NCI-H2196 (cell line): ENCODE data around the gene SLC26A4.

Experiments
- DNase-seq: peaks from one replicate; lab custom pipeline; 2025; ENCODE audit not compliant: unreplicated experiment; lab: John Stamatoyannopoulos, UW

SLC26A4 gene

GRCh38 chr7:107694386-107694785 is 33.8 kb downstream of the SLC26A4 start:
- peak; percentile 10 for DNase-seq

DNA sequence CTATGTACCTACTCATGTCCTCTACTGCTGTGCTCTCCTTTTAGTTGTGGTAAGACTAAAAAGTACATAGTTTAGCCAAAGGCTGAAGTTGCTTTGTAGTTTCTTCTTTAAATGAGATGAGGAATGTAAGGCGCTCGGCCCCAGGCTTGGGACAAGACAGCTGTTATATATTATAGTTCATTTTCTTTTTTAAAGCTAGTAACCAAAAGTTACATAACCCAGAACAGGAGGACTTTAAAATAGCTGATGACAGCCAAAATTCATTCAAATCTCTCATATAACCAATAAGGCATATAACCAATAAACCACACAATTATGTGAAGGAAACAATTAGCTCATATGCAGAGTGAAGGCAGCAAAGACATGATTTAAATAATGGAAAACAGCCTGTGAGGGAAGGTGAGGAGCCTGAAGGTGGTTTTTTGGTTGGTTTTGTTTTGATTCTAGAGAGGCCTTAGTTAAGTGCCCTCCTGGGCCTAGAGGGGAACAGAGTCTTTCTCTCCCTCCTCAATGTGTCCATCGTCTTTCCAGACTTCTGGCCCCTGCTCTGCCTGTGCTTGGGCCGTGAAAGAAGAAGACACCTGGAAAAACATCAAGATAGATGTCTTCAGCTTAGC is 35.8 kb downstream of the SLC26A4 start:
- no peak for DNase-seq

- no peak for DNase-seq
These were observed 36.9 kb downstream of the SLC26A4 start for GRCh38 chr7:107697321-107698049.

- no peak for DNase-seq
These were observed 39.9 kb downstream of the SLC26A4 start for GRCh38 chr7:107700570-107700969.

DNA sequence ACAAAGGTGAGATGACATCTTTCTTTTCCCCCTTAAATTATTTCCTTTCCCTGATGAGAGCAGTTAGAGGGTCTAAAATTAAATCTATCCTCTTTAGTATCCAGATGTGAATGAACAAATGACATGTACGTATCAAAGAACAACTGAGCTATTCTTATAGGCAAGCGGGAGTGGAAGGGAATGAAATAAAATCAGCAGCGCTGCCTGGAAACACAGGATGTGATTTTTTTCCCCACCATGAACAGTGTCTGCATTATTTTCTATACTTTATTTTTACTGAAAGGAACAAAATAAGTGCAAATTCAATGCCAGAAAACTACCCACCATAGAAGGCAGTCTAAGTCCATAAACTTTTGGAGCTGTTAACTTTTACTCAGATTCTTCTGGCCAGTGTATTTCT is 40.6 kb downstream of the SLC26A4 start:
- DNase-seq: no peak

DNA sequence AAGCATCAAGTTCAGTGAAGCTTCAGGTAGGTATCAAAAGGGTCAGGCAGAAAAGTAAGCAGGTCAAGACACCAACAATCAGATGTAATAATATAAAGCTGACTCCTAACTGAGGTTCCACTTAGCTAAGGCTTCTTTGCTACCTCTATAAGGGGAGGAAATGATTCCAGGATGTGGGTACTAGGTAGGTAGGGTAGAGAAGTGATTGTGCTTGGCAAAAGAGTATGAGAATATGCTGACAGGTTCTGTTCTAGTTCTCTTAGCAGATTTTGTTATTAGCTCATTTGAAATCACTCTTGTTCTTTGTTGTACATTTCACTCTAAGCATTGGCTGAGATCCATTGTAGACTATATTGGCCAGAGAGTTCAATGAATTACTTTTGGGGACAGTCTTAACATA is 42.6 kb downstream of the SLC26A4 start:
- no peak for DNase-seq

GRCh38 chr7:107703872-107704271 is 43.2 kb downstream of the SLC26A4 start:
- no peak for DNase-seq

- no peak for DNase-seq
These were observed 48.3 kb downstream of the SLC26A4 start for GRCh38 chr7:107708956-107709355.

DNA sequence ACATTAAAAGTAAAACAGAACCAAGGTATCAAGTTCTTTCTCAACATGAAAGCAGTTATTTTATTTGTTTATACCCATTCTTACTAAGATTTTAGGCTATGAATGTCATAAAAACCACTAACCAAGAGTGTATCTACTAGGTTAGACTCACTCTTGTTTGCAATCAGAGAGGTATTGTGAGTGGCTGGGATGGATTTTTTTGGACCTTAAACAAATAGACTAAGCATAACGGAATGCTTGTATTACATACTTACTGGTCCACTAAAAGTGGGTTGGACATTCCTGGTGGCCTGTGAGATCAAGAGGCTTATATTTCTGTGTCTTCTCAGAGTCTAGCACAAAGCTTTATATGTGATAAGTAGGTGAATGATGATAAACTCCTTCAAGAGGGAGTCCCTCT is 50.7 kb downstream of the SLC26A4 start:
- DNase-seq: no peak

GRCh38 chr7:107712025-107712424 is 51.4 kb downstream of the SLC26A4 start:
- no peak for DNase-seq

GRCh38 chr7:107712896-107713295 is 52.3 kb downstream of the SLC26A4 start:
- DNase-seq: no peak

GRCh38 chr7:107715531-107715930 is 54.9 kb downstream of the SLC26A4 start:
- no peak for DNase-seq

DNA sequence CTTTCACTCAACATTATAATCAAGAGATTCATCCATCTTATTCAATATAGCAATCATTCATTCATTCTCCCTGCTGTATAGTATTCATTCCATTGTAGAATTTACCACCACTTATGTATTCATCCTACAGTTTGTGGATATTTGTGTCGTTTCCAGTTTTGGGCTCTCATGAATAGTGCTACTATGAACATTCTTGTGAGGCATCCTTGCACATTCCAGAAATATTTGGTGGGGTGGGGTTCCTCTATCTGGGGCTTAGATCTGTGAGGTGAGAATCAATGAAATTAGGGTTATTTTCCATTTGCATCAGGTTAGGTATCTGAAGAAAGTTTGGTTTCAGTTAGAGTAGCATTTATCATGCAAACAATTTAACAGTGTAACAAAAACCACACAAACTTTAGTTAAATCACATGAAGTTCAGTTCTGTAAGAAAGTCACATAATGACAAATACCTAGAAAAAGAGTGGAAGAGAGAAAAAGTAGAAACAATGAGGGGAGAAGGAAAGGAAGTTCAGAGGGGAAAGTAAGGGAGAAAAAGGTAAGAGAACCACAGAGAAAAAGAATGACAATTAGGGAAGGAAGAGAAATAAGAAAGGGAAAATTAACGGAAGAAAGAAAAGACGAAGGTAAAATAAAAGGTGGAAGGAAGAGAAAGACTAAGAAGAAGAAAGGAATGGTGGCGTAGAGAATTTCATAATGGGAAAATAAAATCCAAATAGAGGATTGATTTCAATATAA is 58.0 kb downstream of the SLC26A4 start:
- no peak for DNase-seq

- DNase-seq: no peak
These were observed 60.7 kb downstream of the SLC26A4 start for GRCh38 chr7:107721286-107721685.

DNA sequence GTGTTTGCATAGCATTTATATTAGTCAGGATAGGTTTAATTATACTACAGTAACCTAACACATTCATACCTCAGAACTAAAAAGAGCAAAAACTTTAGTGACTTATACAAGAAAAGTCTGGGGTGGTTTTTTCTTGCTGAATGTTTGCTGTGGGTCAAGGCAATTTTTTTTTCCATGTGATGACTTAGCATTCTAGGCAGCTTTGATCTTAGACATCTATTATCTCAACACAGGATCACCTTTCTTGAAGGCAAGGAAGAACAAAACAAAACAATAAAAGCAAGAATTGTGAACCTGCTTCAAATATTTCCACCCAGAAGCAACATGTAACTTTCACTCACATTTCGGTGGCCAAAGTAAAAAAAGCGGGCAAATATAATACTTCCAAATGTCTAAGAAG is 62.6 kb downstream of the SLC26A4 start:
- no peak for DNase-seq

DNA sequence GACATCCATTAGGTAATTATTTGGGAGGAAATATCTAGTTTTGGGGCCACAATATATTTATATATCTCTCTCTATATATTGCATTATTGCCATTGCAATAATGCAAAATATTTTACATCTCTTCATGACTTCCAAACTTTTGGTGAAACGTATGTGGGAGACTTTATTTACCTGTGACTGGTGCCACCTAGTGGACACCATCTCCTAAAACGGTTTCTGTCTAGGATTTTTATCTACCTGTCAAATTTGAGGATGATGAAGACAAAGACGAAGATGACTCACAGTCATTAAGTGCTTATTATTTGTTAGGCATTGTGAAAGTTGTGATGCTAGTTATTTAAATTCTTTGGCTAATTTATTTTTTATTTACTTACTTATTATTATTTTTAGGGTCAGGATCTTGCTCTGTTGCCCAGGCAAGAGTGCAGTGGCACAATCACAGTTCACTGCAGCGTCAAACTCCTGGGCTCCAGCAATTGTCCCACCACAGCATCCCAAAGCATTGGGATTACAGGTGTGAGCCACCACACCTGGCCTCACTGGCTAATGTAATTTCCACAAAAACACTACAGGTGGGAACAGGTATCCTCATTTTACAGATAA is 64.6 kb downstream of the SLC26A4 start:
- peak; percentile 75 for DNase-seq

- no peak for DNase-seq
These were observed 65.9 kb downstream of the SLC26A4 start for GRCh38 chr7:107726356-107727130.

GRCh38 chr7:107728276-107728675 is 67.6 kb downstream of the SLC26A4 start:
- no peak for DNase-seq

DNA sequence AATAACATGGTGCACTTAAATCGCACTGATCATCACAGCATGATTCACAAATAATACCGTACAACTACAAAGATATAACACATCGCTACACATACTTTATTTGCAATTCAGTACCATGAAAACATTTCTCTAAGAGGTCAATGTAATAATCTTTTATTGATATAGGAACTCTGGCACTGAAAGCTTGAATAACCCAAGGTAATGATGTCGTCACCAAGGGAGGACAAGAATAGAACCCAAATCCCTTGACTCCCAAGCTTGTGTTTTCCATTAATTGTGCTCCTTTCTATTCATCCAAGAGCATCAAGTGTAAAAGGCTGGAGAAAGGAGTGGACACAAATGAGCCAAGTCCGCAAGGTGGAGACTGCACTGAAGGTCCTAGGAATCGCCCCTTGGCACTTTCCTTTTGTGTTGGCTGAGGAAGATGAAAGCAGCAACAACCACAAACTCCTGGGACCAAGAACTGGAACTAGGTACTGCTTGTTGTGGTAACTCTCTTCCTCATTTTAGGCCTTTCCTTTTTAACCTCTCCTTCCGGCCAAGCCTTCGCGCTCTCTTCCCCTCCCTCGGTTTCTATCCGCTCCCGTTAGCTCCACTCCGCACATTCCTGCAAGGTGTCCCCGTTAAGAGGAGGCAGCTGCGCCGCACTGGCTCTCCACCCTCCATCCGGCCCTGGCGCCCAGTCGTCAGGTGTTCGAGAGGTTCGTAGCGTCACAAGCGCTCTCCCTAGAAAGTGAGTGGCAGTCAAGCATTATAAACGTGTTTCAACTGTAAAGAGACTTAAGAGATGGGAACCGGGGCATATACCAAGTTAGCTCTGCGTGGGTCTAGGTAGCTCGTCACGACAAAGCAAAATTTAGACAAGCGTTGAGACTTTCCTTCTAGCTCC is 82.3 kb downstream of the SLC26A4 start:
- peak; percentile 86 for DNase-seq
